WTC11 (cell line): ENCODE results near the gene TTC21A.

ENCODE experiments used
- CREB1 ChIP-seq: sonication (generic); formaldehyde crosslinking; IDR thresholded peaks from 2 replicates; pipeline ENCODE4 v1.8.0; 2023; ENCODE audit warnings: mild to moderate bottlenecking, missing genetic modification reagents
- CTCF ChIP-seq: fragments of 200-600 bp; IDR thresholded peaks from 2 replicates; pipeline ENCODE4 v1.8.0; 2022; ENCODE audit warnings: antibody characterized with exemption
- E2F5 ChIP-seq: sonication (generic); formaldehyde crosslinking; IDR thresholded peaks from 2 replicates; pipeline ENCODE4 v1.8.1; 2022; ENCODE audit warnings: mild to moderate bottlenecking, moderate library complexity, missing genetic modification reagents
- JUN ChIP-seq: sonication (generic); formaldehyde crosslinking; IDR thresholded peaks from 2 replicates; pipeline ENCODE4 v1.8.0; 2023; ENCODE audit warnings: mild to moderate bottlenecking, missing genetic modification reagents
- MAX ChIP-seq: sonication (generic); formaldehyde crosslinking; IDR thresholded peaks from 2 replicates; pipeline ENCODE4 v1.8.0; 2022; ENCODE audit warnings: mild to moderate bottlenecking, missing genetic modification reagents
- MLX ChIP-seq: sonication (generic); formaldehyde crosslinking; IDR thresholded peaks from 2 replicates; pipeline ENCODE4 v1.8.1; 2023; ENCODE audit warnings: mild to moderate bottlenecking, missing genetic modification reagents, moderate library complexity
- SP1 ChIP-seq: sonication (generic); formaldehyde crosslinking; conservative IDR thresholded peaks from 2 replicates; pipeline ENCODE4 v1.8.1; 2022; ENCODE audit warnings: missing genetic modification reagents
- TEAD4 ChIP-seq: sonication (generic); formaldehyde crosslinking; IDR thresholded peaks from 2 replicates; pipeline ENCODE4 v1.8.0; 2022; ENCODE audit warnings: mild to moderate bottlenecking, missing genetic modification reagents
- ZNF512 ChIP-seq: sonication (generic); formaldehyde crosslinking; IDR thresholded peaks from 2 replicates; pipeline ENCODE4 v1.8.1; 2022; ENCODE audit warnings: missing genetic modification reagents, borderline replicate concordance

GRCh38 chr3:39108200-39108710 lies 775 bp downstream of the TTC21A start:
- no peak for TF ChIP-seq E2F5 (CRISPR knock-in tag)
- no peak for TF ChIP-seq CTCF
- no peak for TF ChIP-seq TEAD4
- TF ChIP-seq SP1 = no peak
- TF ChIP-seq ZNF512 (CRISPR knock-in tag) = no peak
- no peak for TF ChIP-seq MAX
- TF ChIP-seq MLX (CRISPR knock-in tag) = no peak
- no peak for TF ChIP-seq CREB1 (CRISPR knock-in tag)
- no peak for TF ChIP-seq JUN (CRISPR knock-in tag)
